ENCODE measurements around the gene EMX2. TPM values are rescaled to one million over a fixed set of nuclear protein-coding genes. Genes with fewer than 3 reads are reported as not detected.
A peak's percentile ranks its signal among the peaks of the same experiment; 100 is the strongest.

Gene EMX2
- total and polyA plus RNA-seq, 2 experiments from 2014 or later = not detected

- Histone ChIP-seq H4K20me1 (ENCODE audit: insufficient read depth, poor library complexity, severe bottlenecking) (no peaks in the 10 kb centered on the region), H3K79me2 (no peaks in the 10 kb centered on the region), H3K27ac (no peak overlapping the region), H2AFZ (peak overlapping the region; percentile 56), H3K27me3 (peaks cover 97% of the 10 kb centered on the region), H3K36me3 (replicated peaks; ENCODE audit: insufficient read depth, low read depth) (no peaks in the 10 kb centered on the region), H3K4me1 (ENCODE audit: insufficient read depth) (peaks cover 35% of the 10 kb centered on the region), H3K9me2 (replicated peaks; ENCODE audit: insufficient read depth) (no peaks in the 10 kb centered on the region), H3K4me3 (no peak overlapping the region), H3K9me3 (ENCODE audit: low read depth) (no peaks in the 10 kb centered on the region), H3K4me2 (peak overlapping the region; percentile 81)
- whole genome bisulfite sequencing (ENCODE audit: low lambda C conversion rate, missing lambda C conversion rate) = 1% methylated on average over 51 of the region's 62 CpGs
- TF ChIP-seq EZH2phosphoT487 (IDR thresholded peaks at IDR 0.05; ENCODE audit: low read depth, severe bottlenecking, unreplicated experiment) (peak; percentile 74), CTCF (IDR thresholded peaks at IDR 0.05; ENCODE audit: poor library complexity) (no peak), EZH2 (IDR thresholded peaks at IDR 0.05; ENCODE audit: borderline replicate concordance) (peak; percentile 98)
- DNase-seq (ENCODE audit: low spot score) = peak; percentile 69
Observed at GRCh38 chr10:117541909-117542705, 439 bp upstream of the EMX2 start.

- DNase-seq (ENCODE audit: low spot score) = peak; percentile 57
- H2AFZ ChIP-seq = peak overlapping the region; percentile 62
- H4K20me1 ChIP-seq (ENCODE audit: insufficient read depth, poor library complexity, severe bottlenecking) = no peaks in the 10 kb centered on the region
- WGBS (ENCODE audit: low lambda C conversion rate, missing lambda C conversion rate) = 1% methylated on average over 54 of the region's 90 CpGs
- H3K9me2 ChIP-seq (replicated peaks; ENCODE audit: insufficient read depth) = no peaks in the 10 kb centered on the region
- H3K36me3 ChIP-seq (replicated peaks; ENCODE audit: insufficient read depth, low read depth) = no peaks in the 10 kb centered on the region
- no peak overlapping the region for H3K4me3 ChIP-seq
- H3K79me2 ChIP-seq = no peaks in the 10 kb centered on the region
- TF ChIP-seq EZH2 (IDR thresholded peaks at IDR 0.05; ENCODE audit: borderline replicate concordance) (peak; percentile 96), EZH2phosphoT487 (IDR thresholded peaks at IDR 0.05; ENCODE audit: low read depth, severe bottlenecking, unreplicated experiment) (peak; percentile 28), CTCF (IDR thresholded peaks at IDR 0.05; ENCODE audit: poor library complexity) (peak; percentile 12)
- no peaks in the 10 kb centered on the region for H3K9me3 ChIP-seq (ENCODE audit: low read depth)
- H3K4me2 ChIP-seq = peak overlapping the region; percentile 81
- H3K27me3 ChIP-seq = peaks cover 99% of the 10 kb centered on the region
- no peak overlapping the region for H3K27ac ChIP-seq
- peaks cover 35% of the 10 kb centered on the region for H3K4me1 ChIP-seq (ENCODE audit: insufficient read depth)
Observed at GRCh38 chr10:117543225-117544003, 868 bp downstream of the EMX2 start.

GRCh38 chr10:117544004-117544701 is 1.6 kb downstream of the EMX2 start:
- no peak for DNase-seq (ENCODE audit: low spot score)
- H4K20me1 ChIP-seq (ENCODE audit: insufficient read depth, poor library complexity, severe bottlenecking) = no peaks in the 10 kb centered on the region
- H3K27ac ChIP-seq = no peak overlapping the region
- under 1% methylated on average over 41 of the region's 41 CpGs for whole genome bisulfite sequencing (ENCODE audit: low lambda C conversion rate, missing lambda C conversion rate)
- H3K4me3 ChIP-seq = no peak overlapping the region
- no peaks in the 10 kb centered on the region for H3K36me3 ChIP-seq (replicated peaks; ENCODE audit: insufficient read depth, low read depth)
- peaks cover 35% of the 10 kb centered on the region for H3K4me1 ChIP-seq (ENCODE audit: insufficient read depth)
- no peaks in the 10 kb centered on the region for H3K9me3 ChIP-seq (ENCODE audit: low read depth)
- no peaks in the 10 kb centered on the region for H3K79me2 ChIP-seq
- TF ChIP-seq EZH2 (IDR thresholded peaks at IDR 0.05; ENCODE audit: borderline replicate concordance) (peak; percentile 60), CTCF (IDR thresholded peaks at IDR 0.05; ENCODE audit: poor library complexity) (no peak), EZH2phosphoT487 (IDR thresholded peaks at IDR 0.05; ENCODE audit: low read depth, severe bottlenecking, unreplicated experiment) (peak; percentile 7)
- no peaks in the 10 kb centered on the region for H3K9me2 ChIP-seq (replicated peaks; ENCODE audit: insufficient read depth)
- H3K27me3 ChIP-seq = peaks cover 99% of the 10 kb centered on the region
- H3K4me2 ChIP-seq = peak overlapping the region; percentile 81
- peak overlapping the region; percentile 62 for H2AFZ ChIP-seq

Measured in hepatocyte (in vitro differentiated cells).